ENCODE data around the gene COLEC11.

GRCh38 chr2:3670941-3671340, 76.0 kb downstream of the COLEC11 start:
- TF ChIP-seq, protein P1, sequence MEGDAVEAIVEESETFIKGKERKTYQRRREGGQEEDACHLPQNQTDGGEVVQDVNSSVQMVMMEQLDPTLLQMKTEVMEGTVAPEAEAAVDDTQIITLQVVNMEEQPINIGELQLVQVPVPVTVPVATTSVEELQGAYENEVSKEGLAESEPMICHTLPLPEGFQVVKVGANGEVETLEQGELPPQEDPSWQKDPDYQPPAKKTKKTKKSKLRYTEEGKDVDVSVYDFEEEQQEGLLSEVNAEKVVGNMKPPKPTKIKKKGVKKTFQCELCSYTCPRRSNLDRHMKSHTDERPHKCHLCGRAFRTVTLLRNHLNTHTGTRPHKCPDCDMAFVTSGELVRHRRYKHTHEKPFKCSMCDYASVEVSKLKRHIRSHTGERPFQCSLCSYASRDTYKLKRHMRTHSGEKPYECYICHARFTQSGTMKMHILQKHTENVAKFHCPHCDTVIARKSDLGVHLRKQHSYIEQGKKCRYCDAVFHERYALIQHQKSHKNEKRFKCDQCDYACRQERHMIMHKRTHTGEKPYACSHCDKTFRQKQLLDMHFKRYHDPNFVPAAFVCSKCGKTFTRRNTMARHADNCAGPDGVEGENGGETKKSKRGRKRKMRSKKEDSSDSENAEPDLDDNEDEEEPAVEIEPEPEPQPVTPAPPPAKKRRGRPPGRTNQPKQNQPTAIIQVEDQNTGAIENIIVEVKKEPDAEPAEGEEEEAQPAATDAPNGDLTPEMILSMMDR (IDR thresholded peaks at IDR 0.05), result no peak
- TF ChIP-seq POLR2A (IDR thresholded peaks at IDR 0.05; ENCODE audit: low read depth) (no peak), POLR2AphosphoS5 (IDR thresholded peaks at IDR 0.05) (no peak), EP300 (IDR thresholded peaks at IDR 0.05) (no peak)

Measured in esophagus muscularis mucosa (tissue), 4 donors.